ENCODE data around the gene ODAD3. TPM values are rescaled to one million over a fixed set of nuclear protein-coding genes. Genes with fewer than 3 reads are reported as not detected.
"Not testable (repeated sequence)": the region's sequence is repeated elsewhere in the genome, so short reads cannot be mapped to it uniquely, and the experiment has no call there.

Gene ODAD3
- total and polyA plus RNA-seq, 10 of the 15 experiments (the other 5 are each of a cell fraction or from before 2014, with no cell fraction given), result 0.11 to 0.39 (median 0.28) TPM; not detected in 7

DNA sequence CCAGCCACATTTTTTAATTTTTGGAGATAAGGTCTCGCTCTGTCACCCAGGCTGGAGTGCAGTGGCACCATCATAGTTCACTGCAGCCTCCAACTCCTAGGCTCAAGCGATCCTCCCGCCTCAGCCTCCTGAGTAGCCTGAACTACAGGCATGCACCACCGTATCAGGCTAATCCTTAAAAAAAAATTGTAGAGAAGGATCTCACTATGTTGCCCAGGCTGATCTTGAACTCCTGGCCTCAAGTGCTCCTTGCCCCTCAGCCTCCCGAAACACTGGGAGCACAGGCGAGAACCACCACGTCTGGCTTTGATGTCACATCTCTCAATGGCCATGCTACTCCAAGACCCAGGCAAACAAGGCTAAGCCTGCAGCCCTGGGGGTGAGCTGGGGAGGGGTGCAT, 21.7 kb upstream of the ODAD3 start:
- H3K36me3 ChIP-seq (ENCODE audit: control insufficient read depth in 2 of 2, insufficient read depth in 2 of 2, low read length in 1 of 2), result no peaks in the 10 kb centered on the region
- no peaks in the 10 kb centered on the region for H3K4me1 ChIP-seq (ENCODE audit: control insufficient read depth, insufficient read depth, low read length)
- WGBS (ENCODE audit: insufficient coverage, insufficient replicate concordance, low lambda C conversion rate, missing lambda C conversion rate), result 77% methylated on average over 7 of the region's 7 CpGs
- no peaks in the 10 kb centered on the region for H4K20me1 ChIP-seq (ENCODE audit: control insufficient read depth, insufficient read depth)
- intact Hi-C loops (cut with micrococcal nuclease; ENCODE audit: unreplicated experiment) (no loop called here), in situ Hi-C loops (cut with MboI) (no loop called here)
- POLR2A ChIA-PET, result no interaction called here
- no peaks in the 10 kb centered on the region for H3K79me2 ChIP-seq (ENCODE audit: control insufficient read depth, insufficient read depth, low read length)
- SMC1A ChIA-PET (ENCODE audit: uncharacterized antibody, unreplicated experiment), result no interaction called here
- H3K9me3 ChIP-seq (replicated peaks; ENCODE audit: control insufficient read depth, insufficient read depth, low read length), result no peaks in the 10 kb centered on the region
- no peak overlapping the region for H2AFZ ChIP-seq (ENCODE audit: control insufficient read depth, low read depth, low read length)
- no peaks in the 10 kb centered on the region for H3K27me3 ChIP-seq (replicated peaks in 1 of 2; ENCODE audit: control insufficient read depth in 2 of 2, insufficient read depth in 2 of 2, low read length in 1 of 2)
- no peak overlapping the region for H3K4me3 ChIP-seq
- H3K9ac ChIP-seq (ENCODE audit: control insufficient read depth, insufficient read depth, low read length), result no peak overlapping the region
- FAIRE-seq (no peak), DNase-seq (ENCODE audit: low read depth, low spot score) (no peak), ATAC-seq (no peak)
- CTCF ChIA-PET, result no interaction called here
- RAD21 ChIA-PET (ENCODE audit: unreplicated experiment), result no interaction called here
- TF ChIP-seq EGR1 (IDR thresholded peaks at IDR 0.05; ENCODE audit: borderline replicate concordance in 1 of 2, low read depth in 2 of 2, low read length in 2 of 2), result no peak
- no peak for TF ChIP-seq POLR2A (IDR thresholded peaks at IDR 0.05; ENCODE audit: low read depth, low read length)
- no peak for TF ChIP-seq EP300 (IDR thresholded peaks at IDR 0.05; ENCODE audit: borderline replicate concordance in 1 of 2, control insufficient read depth in 1 of 2, low read depth in 2 of 2, low read length in 2 of 2)
- TF ChIP-seq CBX5 (IDR thresholded peaks at IDR 0.05; ENCODE audit: low read depth), result no peak
- TF ChIP-seq SP1 (IDR thresholded peaks at IDR 0.05; ENCODE audit: low read depth, low read length), result no peak
- no peak for TF ChIP-seq PBX3 (IDR thresholded peaks at IDR 0.05; ENCODE audit: insufficient replicate concordance, low read depth, low read length)
- no peak for TF ChIP-seq FOXK2 (IDR thresholded peaks at IDR 0.05)
- TF ChIP-seq BCL11A (IDR thresholded peaks at IDR 0.05; ENCODE audit: low read depth, low read length), result no peak
- no peak overlapping the region for H3K27ac ChIP-seq (ENCODE audit: control insufficient read depth, insufficient read depth)
- BruUV-seq (replicated peaks), result no TSS peak
- no peak overlapping the region for H3K4me2 ChIP-seq (ENCODE audit: control insufficient read depth, insufficient read depth)

- H3K27me3 ChIP-seq (replicated peaks in 1 of 2; ENCODE audit: control insufficient read depth in 2 of 2, insufficient read depth in 2 of 2, low read length in 1 of 2); BruUV-seq (replicated peaks); in situ Hi-C loops (cut with MboI); H3K4me2 ChIP-seq (ENCODE audit: control insufficient read depth, insufficient read depth); H3K79me2 ChIP-seq (ENCODE audit: control insufficient read depth, insufficient read depth, low read length); H2AFZ ChIP-seq (ENCODE audit: control insufficient read depth, low read depth, low read length); H3K9me3 ChIP-seq (replicated peaks; ENCODE audit: control insufficient read depth, insufficient read depth, low read length); ATAC-seq; FAIRE-seq; H3K4me3 ChIP-seq; H4K20me1 ChIP-seq (ENCODE audit: control insufficient read depth, insufficient read depth); H3K27ac ChIP-seq (ENCODE audit: control insufficient read depth, insufficient read depth); H3K4me1 ChIP-seq (ENCODE audit: control insufficient read depth, insufficient read depth, low read length); SMC1A ChIA-PET (ENCODE audit: uncharacterized antibody, unreplicated experiment); intact Hi-C loops (cut with micrococcal nuclease; ENCODE audit: unreplicated experiment); H3K9ac ChIP-seq (ENCODE audit: control insufficient read depth, insufficient read depth, low read length); H3K36me3 ChIP-seq (ENCODE audit: control insufficient read depth in 2 of 2, insufficient read depth in 2 of 2, low read length in 1 of 2); DNase-seq (ENCODE audit: low read depth, low spot score): not testable (repeated sequence)
- ChIA-PET CTCF (interaction anchor here (0.7 kb wide), 2 partner anchors 14 to 148 kb away, joined by 3 read pairs; no protein-coding TSS in a partner anchor), RAD21 (ENCODE audit: unreplicated experiment) (interaction anchor here (0.7 kb wide), 2 partner anchors 22 to 1376 kb away, joined by 3 read pairs; no protein-coding TSS in a partner anchor), POLR2A (interaction anchor here (0.6 to 0.7 kb wide), 2 partner anchors 9 to 208 kb away, joined by 3 to 4 read pairs; no protein-coding TSS in a partner anchor)
- WGBS (ENCODE audit: insufficient coverage, insufficient replicate concordance, low lambda C conversion rate, missing lambda C conversion rate), result 80% methylated on average over 9 of the region's 9 CpGs
These were observed 20.3 kb upstream of the ODAD3 start for GRCh38 chr19:11455233-11455554.

Data from GM12878 (cell line).